Measurements from ENCODE around the gene CNTNAP5.
A peak's percentile ranks its signal among the peaks of the same experiment; 100 is the strongest.

Gene CNTNAP5

DNA sequence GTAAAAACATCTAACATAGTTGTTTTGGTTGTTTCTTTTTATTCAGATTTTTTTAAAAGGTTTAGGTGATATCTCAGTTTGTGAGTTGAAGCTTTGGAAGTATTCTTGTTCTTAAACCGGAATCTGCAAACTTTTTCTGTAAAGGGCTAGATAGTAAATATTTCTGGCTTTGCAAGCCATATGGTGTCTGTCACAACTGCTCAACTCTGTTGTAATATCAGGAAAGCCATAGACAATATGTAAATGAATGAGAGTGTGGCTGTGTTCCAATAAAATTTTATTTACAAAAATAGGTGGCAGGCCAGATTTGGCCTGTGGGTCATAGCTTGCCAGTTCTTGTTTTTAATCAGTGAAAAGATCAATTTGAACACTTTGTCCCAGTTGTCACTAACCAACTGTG is 134.1 kb downstream of the CNTNAP5 start:
- no peak for DNase-seq

DNA sequence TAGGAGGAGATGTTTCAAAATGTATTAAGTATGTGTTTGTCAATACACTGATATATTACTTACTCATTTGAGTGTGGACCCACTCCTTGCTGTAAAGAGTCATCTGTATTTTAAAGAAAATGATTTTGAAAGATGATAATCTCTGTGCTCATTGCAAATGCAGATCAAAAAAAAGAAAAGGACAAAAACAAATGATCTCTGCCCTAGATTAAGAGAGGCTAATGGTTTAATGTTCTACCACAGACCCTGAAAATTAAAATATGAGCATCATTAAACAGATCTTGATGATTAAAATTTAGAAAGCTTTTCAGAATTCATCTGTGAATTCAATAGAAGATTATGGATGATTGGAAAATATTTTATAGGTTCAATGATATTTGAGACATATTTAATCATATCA is 136.5 kb downstream of the CNTNAP5 start:
- no peak for DNase-seq

GRCh38 chr2:124162256-124162655 is 137.2 kb downstream of the CNTNAP5 start:
- DNase-seq, result no peak

DNA sequence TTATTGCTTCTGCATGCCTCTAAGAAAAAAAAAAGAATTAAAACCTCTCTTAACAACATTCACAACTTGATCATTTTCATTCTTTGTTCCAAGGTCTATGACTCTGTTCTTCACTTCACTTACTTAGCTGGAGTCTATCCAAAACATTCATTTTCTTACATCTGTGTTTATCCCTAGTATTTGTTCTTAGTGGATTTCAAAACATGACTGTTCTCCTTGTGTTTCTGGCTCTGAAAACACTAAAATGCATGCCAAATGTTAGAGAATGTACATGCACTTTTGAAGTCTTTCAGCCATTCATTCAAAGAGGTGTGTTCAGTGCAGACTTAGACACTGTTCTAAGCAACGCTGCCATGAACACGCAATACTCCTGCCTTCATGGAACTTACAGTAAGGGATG is 138.8 kb downstream of the CNTNAP5 start:
- peak; percentile 23 for DNase-seq

DNA sequence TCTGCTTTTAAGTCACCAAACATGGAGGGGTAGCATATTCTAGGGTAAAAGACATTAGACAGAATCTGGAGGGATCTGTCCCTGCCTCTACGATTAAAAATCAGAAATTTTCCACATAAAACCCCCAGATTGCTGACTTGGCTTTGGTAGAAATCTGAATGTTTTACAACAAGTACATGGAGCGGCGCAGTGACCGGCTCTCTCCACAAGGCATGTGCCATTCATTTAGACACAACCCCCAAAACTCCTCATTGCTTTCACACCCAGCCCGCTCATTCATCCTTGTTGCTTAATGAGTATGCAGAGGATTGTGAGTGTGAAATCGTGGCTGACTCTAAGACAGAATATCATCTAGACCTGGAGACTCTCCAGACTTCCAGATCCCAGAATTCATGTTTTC is 140.6 kb downstream of the CNTNAP5 start:
- DNase-seq, result no peak

- no peak for DNase-seq
Observed at GRCh38 chr2:124171472-124172063, 146.5 kb downstream of the CNTNAP5 start.

DNA sequence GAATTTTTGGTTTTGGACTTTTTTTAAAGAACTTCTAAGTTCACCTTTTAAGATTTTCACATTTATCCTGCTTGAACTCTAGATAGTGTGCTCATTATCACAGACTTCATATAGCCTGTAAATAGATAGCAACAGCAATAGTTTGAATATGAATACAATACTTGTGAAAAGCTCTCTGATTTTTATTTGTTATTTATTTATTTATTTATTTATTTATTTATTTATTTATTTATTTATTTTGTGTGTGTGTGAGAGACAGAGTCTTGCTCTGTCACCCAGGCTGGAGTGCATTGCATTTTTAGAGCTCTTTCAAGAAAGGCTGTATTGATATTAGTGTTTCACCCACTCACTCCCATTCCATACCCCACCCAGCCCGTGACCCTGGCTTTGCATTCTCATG is 153.6 kb downstream of the CNTNAP5 start:
- DNase-seq, result no peak

- DNase-seq, result no peak
Observed at GRCh38 chr2:124180635-124181034, 155.5 kb downstream of the CNTNAP5 start.

- no peak for DNase-seq
Observed at GRCh38 chr2:124186801-124187200, 161.7 kb downstream of the CNTNAP5 start.

GRCh38 chr2:124187948-124188347 is 162.9 kb downstream of the CNTNAP5 start:
- no peak for DNase-seq

GRCh38 chr2:124193706-124194105 is 168.6 kb downstream of the CNTNAP5 start:
- no peak for DNase-seq

- DNase-seq, result peak; percentile 39
Observed at GRCh38 chr2:124201713-124202112, 176.6 kb downstream of the CNTNAP5 start.

DNA sequence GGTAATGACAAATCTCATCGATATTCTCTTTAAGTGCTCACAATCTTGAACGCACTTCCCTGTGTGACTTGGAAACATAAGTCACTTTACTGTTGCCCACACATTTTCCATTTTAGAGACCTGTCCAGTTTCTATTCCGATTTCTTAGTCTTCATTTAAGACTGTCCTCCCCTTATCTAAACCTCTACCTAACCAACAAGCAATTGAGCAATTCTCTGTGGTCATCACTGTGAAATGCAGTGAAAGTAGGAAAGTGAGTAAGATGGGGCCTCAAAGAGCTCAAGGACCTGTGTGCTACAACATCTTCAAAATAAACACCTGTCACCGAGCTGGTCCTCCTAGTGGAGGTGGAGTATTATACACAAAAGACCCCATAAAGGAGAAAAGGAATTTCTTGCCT is 184.4 kb downstream of the CNTNAP5 start:
- no peak for DNase-seq

DNA sequence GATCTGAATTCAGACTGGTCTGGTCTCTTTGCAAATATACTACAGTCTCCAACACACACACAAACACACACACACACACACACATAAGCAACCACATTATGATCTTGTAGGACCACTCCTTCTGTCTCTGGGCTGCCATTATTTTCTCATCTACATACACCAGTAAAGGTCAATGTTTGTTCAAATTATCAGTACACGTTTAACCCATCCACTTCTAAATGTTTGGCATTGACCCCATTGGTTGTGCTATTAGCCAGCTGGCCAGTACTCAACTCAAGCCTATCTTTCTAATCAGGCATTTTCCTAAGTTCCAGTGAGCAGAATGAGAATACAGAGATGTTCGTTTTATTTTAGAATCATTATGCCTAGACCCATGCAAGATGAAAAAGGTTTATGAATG is 186.4 kb downstream of the CNTNAP5 start:
- no peak for DNase-seq

GRCh38 chr2:124213977-124214587 is 189.0 kb downstream of the CNTNAP5 start:
- no peak for DNase-seq

- DNase-seq, result no peak
Observed at GRCh38 chr2:124246170-124246569, 221.1 kb downstream of the CNTNAP5 start.

GRCh38 chr2:124248386-124248785 is 223.3 kb downstream of the CNTNAP5 start:
- DNase-seq, result no peak

DNA sequence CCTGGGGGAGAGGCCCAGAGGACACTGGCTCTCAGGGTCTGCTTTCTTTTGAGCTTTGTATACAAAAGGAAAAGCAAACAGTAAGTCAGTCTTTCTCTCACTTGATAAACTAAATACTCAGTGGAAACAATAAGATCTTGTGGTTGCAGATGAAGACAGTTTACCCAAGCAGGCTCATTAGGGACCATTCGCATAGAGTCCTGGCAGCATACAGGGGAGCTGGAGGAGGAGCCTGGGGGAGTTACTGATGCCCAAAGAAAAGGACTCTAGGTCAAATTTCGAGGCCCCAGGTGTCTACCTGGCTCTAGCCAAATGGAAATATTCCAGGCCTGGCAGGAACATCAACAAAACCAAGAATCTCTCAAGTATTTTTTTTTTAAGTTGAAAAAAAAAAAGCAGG is 225.3 kb downstream of the CNTNAP5 start:
- no peak for DNase-seq

DNA sequence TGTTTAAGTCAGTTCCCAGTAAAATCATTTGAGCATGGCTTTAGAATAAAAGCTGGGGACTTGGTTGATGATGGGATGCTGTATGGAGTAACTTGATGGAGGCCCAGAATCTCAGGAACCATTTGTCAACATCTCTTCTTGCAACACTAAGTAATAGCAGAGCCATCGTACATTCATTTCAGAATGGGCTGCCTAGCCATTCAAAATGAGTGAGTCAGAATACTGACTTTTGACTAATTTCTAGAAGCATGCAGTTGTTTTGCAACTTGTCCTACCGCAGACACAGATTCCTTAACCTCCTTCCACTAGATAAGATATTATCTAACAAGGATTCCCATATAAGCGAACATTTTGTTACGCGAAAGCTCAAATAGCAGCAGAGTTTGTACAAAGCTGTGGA is 229.5 kb downstream of the CNTNAP5 start:
- peak; percentile 90 for DNase-seq

DNA sequence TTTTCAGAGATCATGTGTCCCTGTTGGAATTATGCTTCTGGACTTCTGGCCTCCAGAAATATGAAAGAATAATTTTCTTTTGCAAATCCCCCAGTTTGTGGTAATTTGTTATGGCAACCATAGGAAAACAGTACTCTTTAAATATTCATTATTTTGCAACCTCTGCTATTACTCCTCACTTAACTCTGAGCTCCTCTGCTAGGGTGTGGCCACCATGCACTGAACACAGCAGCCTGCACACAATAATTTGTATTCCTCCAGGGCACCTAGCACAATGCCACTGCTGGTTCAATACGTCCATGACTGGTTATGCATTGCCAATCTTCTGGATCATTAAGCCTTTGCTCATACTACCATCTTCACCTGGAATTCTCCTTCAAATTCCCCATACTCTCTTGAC is 232.0 kb downstream of the CNTNAP5 start:
- no peak for DNase-seq

GRCh38 chr2:124258140-124258880 is 233.2 kb downstream of the CNTNAP5 start:
- DNase-seq, result peak; percentile 95

DNA sequence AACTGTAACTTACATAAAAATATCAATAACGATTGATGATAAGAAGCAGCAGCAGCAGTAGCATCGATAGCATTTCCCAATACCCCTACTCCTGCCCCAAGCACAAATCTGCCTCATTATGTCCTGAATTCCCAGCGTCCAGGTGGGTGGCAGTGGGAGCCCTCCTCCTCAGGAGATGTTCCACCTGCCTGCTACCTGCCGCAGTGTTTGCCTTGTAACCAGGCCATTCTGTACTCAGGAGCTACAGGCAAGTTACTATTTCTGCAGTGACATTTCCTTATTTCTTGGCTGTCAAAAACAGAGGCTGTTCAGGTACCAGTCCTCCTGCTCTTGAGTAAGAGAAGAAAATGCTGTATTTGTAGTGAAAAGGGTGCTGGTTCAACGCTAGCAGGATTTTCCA is 236.4 kb downstream of the CNTNAP5 start:
- DNase-seq, result no peak

DNA sequence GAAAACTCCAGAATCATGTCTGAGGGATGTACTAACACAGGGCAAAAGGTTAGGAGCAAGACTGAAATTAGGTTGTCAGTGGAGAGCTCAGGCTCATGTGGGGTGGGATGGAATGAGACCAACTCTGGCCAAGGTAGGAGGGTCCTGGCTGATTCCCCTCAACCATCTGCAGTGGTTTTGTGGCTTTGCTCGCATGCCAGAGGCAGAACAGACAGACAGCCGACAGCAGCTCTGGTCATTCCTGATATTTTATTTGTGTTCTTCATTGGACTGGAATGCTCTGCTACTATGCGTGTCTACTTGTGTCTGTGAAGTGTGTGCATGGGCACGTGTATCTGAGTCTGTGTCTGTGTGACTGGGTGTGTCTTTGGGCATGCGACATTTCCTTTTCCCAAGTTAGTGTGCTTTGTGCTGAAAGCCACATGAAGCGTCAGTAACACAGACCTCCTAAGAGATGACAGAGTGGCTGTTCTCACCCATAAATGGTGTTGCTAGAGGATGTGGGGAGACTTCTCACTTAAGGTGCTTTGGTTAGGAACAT is 239.5 kb downstream of the CNTNAP5 start:
- peak; percentile 95 for DNase-seq

GRCh38 chr2:124267794-124268193 is 242.7 kb downstream of the CNTNAP5 start:
- peak; percentile 95 for DNase-seq

All from fibroblast of skin of abdomen (primary cell).